CD1c-positive myeloid dendritic cell (primary cell): ENCODE measurements around the gene CHPF2.
A peak's percentile ranks its signal among the peaks of the same experiment; 100 is the strongest.

Source experiments
- DNase-seq: peaks from one replicate; pipeline ENCODE4 v3.0.0-alpha.2; 2016; ENCODE audit errors: extremely low spot score

Gene CHPF2

GRCh38 chr7:151232917-151233701 is 826 bp downstream of the CHPF2 start:
- peak; percentile 88 for DNase-seq

DNA sequence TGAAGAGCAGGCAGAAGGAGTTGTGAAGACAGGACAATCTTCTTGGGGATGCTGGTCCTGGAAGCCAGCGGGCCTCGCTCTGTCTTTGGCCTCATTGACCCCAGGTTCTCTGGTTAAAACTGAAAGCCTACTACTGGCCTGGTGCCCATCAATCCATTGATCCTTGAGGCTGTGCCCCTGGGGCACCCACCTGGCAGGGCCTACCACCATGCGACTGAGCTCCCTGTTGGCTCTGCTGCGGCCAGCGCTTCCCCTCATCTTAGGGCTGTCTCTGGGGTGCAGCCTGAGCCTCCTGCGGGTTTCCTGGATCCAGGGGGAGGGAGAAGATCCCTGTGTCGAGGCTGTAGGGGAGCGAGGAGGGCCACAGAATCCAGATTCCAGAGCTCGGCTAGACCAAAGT is 1.5 kb downstream of the CHPF2 start:
- no peak for DNase-seq

DNA sequence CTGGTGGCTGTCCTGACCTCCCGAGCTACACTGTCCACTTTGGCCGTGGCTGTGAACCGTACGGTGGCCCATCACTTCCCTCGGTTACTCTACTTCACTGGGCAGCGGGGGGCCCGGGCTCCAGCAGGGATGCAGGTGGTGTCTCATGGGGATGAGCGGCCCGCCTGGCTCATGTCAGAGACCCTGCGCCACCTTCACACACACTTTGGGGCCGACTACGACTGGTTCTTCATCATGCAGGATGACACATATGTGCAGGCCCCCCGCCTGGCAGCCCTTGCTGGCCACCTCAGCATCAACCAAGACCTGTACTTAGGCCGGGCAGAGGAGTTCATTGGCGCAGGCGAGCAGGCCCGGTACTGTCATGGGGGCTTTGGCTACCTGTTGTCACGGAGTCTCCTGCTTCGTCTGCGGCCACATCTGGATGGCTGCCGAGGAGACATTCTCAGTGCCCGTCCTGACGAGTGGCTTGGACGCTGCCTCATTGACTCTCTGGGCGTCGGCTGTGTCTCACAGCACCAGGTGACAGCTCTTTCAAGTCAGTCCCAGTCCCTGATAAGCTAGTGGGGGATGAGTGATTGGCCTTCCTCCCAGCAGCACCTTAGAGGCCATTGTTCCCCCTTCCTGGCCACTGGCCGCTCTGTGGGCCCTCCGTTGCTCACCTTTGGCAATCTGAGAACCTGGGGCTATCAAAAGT is 3.0 kb downstream of the CHPF2 start:
- no peak for DNase-seq

- no peak for DNase-seq
These were observed 4.1 kb downstream of the CHPF2 start for GRCh38 chr7:151236406-151236805.

DNA sequence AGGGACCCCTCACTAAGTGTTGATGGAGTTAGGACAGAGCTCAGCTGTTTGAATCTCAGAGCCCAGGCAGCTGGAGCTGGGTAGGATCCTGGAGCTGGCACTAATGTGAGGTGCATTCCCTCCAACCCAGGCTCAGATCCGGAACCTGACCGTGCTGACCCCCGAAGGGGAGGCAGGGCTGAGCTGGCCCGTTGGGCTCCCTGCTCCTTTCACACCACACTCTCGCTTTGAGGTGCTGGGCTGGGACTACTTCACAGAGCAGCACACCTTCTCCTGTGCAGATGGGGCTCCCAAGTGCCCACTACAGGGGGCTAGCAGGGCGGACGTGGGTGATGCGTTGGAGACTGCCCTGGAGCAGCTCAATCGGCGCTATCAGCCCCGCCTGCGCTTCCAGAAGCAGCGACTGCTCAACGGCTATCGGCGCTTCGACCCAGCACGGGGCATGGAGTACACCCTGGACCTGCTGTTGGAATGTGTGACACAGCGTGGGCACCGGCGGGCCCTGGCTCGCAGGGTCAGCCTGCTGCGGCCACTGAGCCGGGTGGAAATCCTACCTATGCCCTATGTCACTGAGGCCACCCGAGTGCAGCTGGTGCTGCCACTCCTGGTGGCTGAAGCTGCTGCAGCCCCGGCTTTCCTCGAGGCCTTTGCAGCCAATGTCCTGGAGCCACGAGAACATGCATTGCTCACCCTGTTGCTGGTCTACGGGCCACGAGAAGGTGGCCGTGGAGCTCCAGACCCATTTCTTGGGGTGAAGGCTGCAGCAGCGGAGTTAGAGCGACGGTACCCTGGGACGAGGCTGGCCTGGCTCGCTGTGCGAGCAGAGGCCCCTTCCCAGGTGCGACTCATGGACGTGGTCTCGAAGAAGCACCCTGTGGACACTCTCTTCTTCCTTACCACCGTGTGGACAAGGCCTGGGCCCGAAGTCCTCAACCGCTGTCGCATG is 5.2 kb downstream of the CHPF2 start:
- no peak for DNase-seq

GRCh38 chr7:151238190-151238810 is 6.0 kb downstream of the CHPF2 start:
- no peak for DNase-seq

- no peak for DNase-seq
These were observed 6.9 kb downstream of the CHPF2 start for GRCh38 chr7:151238924-151239836.

DNA sequence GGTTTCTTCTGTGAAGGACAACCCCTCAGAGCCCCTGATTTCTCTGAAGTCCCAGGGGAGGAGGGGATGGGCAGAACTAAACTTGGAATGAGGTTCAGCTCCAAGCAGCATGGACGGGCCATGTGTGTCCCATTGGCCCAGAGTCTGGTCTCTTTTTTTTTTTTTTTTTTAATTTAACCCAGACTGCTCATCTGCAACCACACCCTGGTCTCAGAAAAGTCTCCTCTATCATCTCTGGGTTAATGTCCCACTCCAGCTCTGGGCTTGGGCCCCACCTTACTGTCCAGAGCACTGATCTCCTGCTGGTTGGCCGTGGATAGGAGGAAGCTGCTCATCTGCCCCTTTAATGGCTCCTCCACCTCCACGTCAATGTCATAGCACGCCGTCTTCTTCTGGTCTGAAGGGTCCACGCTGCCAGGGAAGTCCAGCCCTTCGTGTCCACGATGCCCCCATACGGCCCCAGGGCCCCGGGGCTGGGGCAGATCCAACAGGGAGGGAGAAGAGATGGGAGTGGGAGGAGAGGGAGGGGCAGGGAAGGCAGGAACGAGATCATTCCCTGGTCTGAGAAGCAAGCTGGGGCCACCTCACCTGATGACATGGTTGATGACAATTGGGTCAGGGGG is 7.7 kb downstream of the CHPF2 start:
- DNase-seq, result no peak

GRCh38 chr7:151240536-151240935 is 8.3 kb downstream of the CHPF2 start:
- DNase-seq, result no peak

- no peak for DNase-seq
These were observed 8.9 kb downstream of the CHPF2 start for GRCh38 chr7:151240942-151241754.

GRCh38 chr7:151241755-151242096 is 9.4 kb downstream of the CHPF2 start:
- no peak for DNase-seq

DNA sequence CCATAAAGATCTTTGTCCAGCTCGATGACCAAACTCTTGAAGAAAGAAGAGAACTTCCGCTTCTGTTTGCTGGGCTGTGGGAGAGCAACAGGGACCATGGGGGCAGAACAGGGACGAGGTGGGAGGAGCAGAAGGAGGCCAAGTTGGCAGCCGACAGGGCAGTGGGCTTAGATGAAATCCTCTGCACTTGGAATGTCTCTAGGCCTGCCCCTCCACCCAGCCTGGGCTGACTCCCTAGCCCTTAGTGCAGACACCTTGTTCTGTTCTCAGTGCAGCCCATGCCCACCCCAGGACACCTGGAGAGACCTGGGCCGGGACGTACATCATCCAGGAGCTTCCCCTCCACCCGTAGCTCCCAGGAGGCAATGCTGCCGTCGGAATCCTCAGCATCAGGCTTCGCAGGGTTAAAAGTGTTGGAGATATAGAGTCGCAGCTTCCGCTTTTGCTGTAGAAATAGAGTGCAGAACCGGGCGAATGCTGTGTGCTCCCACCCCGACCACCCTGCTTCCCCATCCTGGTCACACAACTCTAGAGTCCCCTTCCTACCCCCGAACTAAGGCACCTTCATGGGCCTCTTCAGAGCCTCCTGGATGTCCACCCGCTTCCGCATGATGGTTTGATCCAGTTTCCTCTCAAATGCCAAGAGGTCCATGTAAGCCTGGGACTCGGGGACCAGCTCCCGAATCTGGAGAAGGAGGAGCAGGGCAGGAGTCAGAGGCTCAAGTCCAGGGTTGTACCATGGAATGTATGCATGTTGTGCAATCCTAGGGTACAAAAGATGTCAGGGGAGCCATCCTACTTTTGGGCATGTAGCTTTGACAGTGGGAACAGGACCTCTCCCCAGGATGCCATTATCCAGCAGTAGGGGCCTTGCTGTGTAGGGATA is 10.1 kb downstream of the CHPF2 start:
- DNase-seq, result no peak

DNA sequence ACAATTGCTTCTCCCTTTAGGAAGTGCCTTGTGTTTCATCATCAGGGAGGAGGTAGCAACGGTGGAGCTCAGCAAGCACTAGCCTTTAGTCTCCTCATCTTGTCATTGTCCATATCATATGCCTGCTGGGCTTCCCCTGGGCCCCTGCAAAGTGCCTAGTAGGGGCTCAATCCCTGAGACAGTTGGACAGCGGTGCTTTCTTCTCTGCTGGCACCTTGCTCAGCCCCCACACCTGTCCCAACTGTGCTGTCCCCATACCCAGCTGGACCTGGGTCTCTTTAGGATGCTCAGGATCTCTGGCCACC is 10.7 kb downstream of the CHPF2 start:
- no peak for DNase-seq

DNA sequence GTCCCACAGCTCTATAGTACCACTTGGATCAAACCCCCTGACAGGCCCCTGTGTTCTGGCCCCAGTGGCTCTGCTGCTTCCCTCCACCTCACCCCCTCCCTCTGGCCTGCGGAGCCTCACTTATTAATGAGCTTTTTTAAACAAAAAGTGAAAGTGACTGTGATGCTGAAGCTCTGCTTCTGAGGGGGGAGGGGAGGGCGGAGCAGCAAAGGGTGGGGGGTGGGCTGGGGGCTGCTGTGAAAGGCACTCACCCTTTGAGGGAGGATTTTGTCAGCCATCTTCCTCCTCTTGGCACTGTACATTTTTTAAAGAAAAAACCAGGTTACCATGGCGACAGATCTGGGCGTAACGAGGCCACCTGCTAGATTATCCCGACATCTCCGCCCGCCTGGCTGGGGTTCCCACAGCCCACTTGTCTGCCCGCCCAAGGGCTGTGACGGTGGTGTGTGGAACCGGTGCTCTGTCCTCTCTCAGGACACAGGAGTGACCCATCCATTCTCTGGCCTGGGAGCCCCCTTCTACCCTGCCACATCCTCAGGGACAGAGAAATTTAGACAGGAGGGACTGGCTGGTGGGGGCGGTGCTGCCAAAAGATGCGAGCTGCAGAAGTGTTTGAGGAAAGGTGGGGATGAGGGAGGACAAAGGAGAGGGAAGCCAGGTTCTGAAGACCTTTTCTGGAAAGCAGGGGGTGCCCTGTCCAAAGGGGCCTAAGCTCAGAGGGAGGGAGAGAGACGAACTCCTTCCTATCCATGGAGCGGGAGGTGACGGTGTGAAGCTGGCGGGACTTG is 11.3 kb downstream of the CHPF2 start:
- peak; percentile 55 for DNase-seq

GRCh38 chr7:151244196-151244840 is 12.0 kb downstream of the CHPF2 start:
- peak; percentile 79 for DNase-seq

- DNase-seq, result peak; percentile 4
These were observed 12.6 kb downstream of the CHPF2 start for GRCh38 chr7:151244841-151245346.
